Neural progenitor cell (in vitro differentiated cells): ENCODE data around the gene CITED4. TPM values are rescaled to one million over a fixed set of nuclear protein-coding genes. Genes with fewer than 3 reads are reported as not detected.

Experiments used
- DNase-seq: peaks from one replicate; pipeline ENCODE4 v3.0.0-alpha.2; 2016; ENCODE audit warnings: low spot score
- H2AFZ ChIP-seq: fragments of 200-600 bp; sonication (generic); replicated peaks from 2 replicates; pipeline ENCODE4 v1.6.1; 2016; ENCODE audit warnings: antibody characterized with exemption
- H3F3A ChIP-seq: fragments of 200-600 bp; sonication (generic); 2 replicates; pipeline ENCODE4 v1.6.1; 2016; ENCODE audit warnings: antibody characterized with exemption, low read depth
- H3K27ac ChIP-seq: fragments of 200-600 bp; sonication (generic); 2 replicates; pipeline ENCODE4 v1.5.1; 2016; ENCODE audit warnings: mild to moderate bottlenecking
- H3K27me3 ChIP-seq: fragments of 200-600 bp; sonication (generic); 2 replicates; pipeline ENCODE4 v1.6.1; 2016; ENCODE audit warnings: mild to moderate bottlenecking, moderate library complexity
- H3K36me3 ChIP-seq: fragments of 200-600 bp; sonication (generic); 2 replicates; pipeline ENCODE4 v1.5.1; 2016
- H3K4me1 ChIP-seq: fragments of 200-600 bp; sonication (generic); 2 replicates; pipeline ENCODE4 v1.6.1; 2016; ENCODE audit warnings: mixed run types
- H3K4me2 ChIP-seq: fragments of 200-600 bp; sonication (generic); 2 replicates; pipeline ENCODE4 v1.6.1; 2016
- H3K4me3 ChIP-seq: fragments of 200-600 bp; sonication (generic); 2 replicates; pipeline ENCODE4 v1.5.1; 2016
- H3K79me2 ChIP-seq: fragments of 200-600 bp; sonication (generic); 2 replicates; pipeline ENCODE4 v1.6.1; 2016; ENCODE audit warnings: low read depth
- H3K9ac ChIP-seq: fragments of 200-600 bp; sonication (generic); 2 replicates; pipeline ENCODE4 v1.6.1; 2016
- H3K9me3 ChIP-seq: fragments of 200-600 bp; sonication (generic); 2 replicates; pipeline ENCODE4 v1.5.1; 2016; ENCODE audit warnings: low read depth
- H4K20me1 ChIP-seq: fragments of 200-600 bp; sonication (generic); 2 replicates; pipeline ENCODE4 v1.6.1; 2016; ENCODE audit warnings: low read depth
- H3K27ac Mint-ChIP-seq: 3 replicates; pipeline ENCODE4 v1.8.0; 2021; ENCODE audit warnings: mixed read lengths
- H3K27me3 Mint-ChIP-seq: 2 replicates; pipeline ENCODE4 v1.8.0; 2022; ENCODE audit warnings: low read depth, mild to moderate bottlenecking, inconsistent platforms, moderate library complexity, mixed read lengths; ENCODE audit not compliant: insufficient read depth
- H3K36me3 Mint-ChIP-seq: 3 replicates; pipeline ENCODE4 v1.8.0; 2021; ENCODE audit warnings: mixed read lengths
- H3K4me1 Mint-ChIP-seq: 3 replicates; pipeline ENCODE4 v1.8.0; 2021; ENCODE audit warnings: mixed read lengths
- H3K4me3 Mint-ChIP-seq: 3 replicates; pipeline ENCODE4 v1.8.0; 2021; ENCODE audit warnings: mild to moderate bottlenecking, moderate library complexity, mixed read lengths
- H3K9me3 Mint-ChIP-seq: 3 replicates; pipeline ENCODE4 v1.8.0; 2020; ENCODE audit warnings: mixed read lengths
- CTCF ChIP-seq: fragments of 200-600 bp; sonication (generic); IDR thresholded peaks from 2 replicates; pipeline ENCODE4 v1.5.1; 2017; ENCODE audit warnings: antibody characterized with exemption, mild to moderate bottlenecking
- EZH2 ChIP-seq: fragments of 200-600 bp; sonication (generic); IDR thresholded peaks from 2 replicates; pipeline ENCODE4 v1.6.1; 2017; ENCODE audit warnings: antibody characterized with exemption, mild to moderate bottlenecking, moderate library complexity
- EZH2phosphoT487 ChIP-seq: fragments of 200-600 bp; sonication (generic); IDR thresholded peaks from 2 replicates; pipeline ENCODE4 v1.6.1; 2017; ENCODE audit warnings: antibody characterized with exemption
- total RNA-seq: library from RNA; depleted of rRNA; stranded (reverse); fragments of >200 nt; gene quantifications from 2 replicates; pipeline ENCODE4 v1.2.3, GENCODE V29; 2015; ENCODE audit warnings: low replicate concordance

The CITED4 gene
- total RNA-seq, 1 donor from 2014 or later: 0.77 TPM

- no peak overlapping the region for H3K4me3 ChIP-seq
- no peak for DNase-seq
- H3K27me3 Mint-ChIP-seq: peaks cover 11% of the 10 kb centered on the region
- no peaks in the 10 kb centered on the region for H3K4me1 Mint-ChIP-seq
- no peaks in the 10 kb centered on the region for H3F3A ChIP-seq
- peaks cover 30% of the 10 kb centered on the region for H3K9me3 Mint-ChIP-seq
- no peaks in the 10 kb centered on the region for H3K36me3 Mint-ChIP-seq
- H3K36me3 ChIP-seq: no peaks in the 10 kb centered on the region
- H3K9me3 ChIP-seq: no peaks in the 10 kb centered on the region
- H3K79me2 ChIP-seq: no peaks in the 10 kb centered on the region
- no peaks in the 10 kb centered on the region for H3K27me3 ChIP-seq
- H3K27ac Mint-ChIP-seq: no peak overlapping the region
- H3K4me2 ChIP-seq: no peak overlapping the region
- TF ChIP-seq CTCF: no peak
- no peak overlapping the region for H3K4me3 Mint-ChIP-seq
- no peak overlapping the region for H2AFZ ChIP-seq
- no peak overlapping the region for H3K9ac ChIP-seq
- no peaks in the 10 kb centered on the region for H4K20me1 ChIP-seq
- H3K27ac ChIP-seq: no peak overlapping the region
- no peaks in the 10 kb centered on the region for H3K4me1 ChIP-seq
Observed at GRCh38 chr1:40893946-40894345, 31.8 kb upstream of the CITED4 start.

- Histone ChIP-seq H3K4me3 (no peak overlapping the region), H4K20me1 (no peaks in the 10 kb centered on the region), H3K4me1 (no peaks in the 10 kb centered on the region), H3F3A (no peaks in the 10 kb centered on the region), H3K79me2 (no peaks in the 10 kb centered on the region), H3K9me3 (no peaks in the 10 kb centered on the region), H3K4me2 (no peak overlapping the region), H3K27me3 (no peaks in the 10 kb centered on the region), H3K27ac (no peak overlapping the region), H2AFZ (no peak overlapping the region), H3K36me3 (no peaks in the 10 kb centered on the region), H3K9ac (no peak overlapping the region)
- peaks cover 30% of the 10 kb centered on the region for H3K9me3 Mint-ChIP-seq
- peaks cover 11% of the 10 kb centered on the region for H3K27me3 Mint-ChIP-seq
- TF ChIP-seq CTCF (no peak), EZH2phosphoT487 (no peak), EZH2 (no peak)
- H3K4me3 Mint-ChIP-seq: no peak overlapping the region
- no peak for DNase-seq
- H3K4me1 Mint-ChIP-seq: no peaks in the 10 kb centered on the region
- no peak overlapping the region for H3K27ac Mint-ChIP-seq
- no peaks in the 10 kb centered on the region for H3K36me3 Mint-ChIP-seq
Observed at GRCh38 chr1:40892354-40892753, 30.2 kb upstream of the CITED4 start.

GRCh38 chr1:40890771-40891170, 28.6 kb upstream of the CITED4 start:
- H3K27me3 Mint-ChIP-seq: peaks cover 9% of the 10 kb centered on the region
- DNase-seq: no peak
- Histone ChIP-seq H3K79me2 (no peaks in the 10 kb centered on the region), H3K9me3 (no peaks in the 10 kb centered on the region), H3K36me3 (no peaks in the 10 kb centered on the region), H3K9ac (no peak overlapping the region), H3K27ac (no peak overlapping the region), H2AFZ (no peak overlapping the region), H3K4me3 (no peak overlapping the region), H3K4me1 (no peaks in the 10 kb centered on the region), H3K27me3 (no peaks in the 10 kb centered on the region), H3K4me2 (no peak overlapping the region), H4K20me1 (no peaks in the 10 kb centered on the region), H3F3A (no peaks in the 10 kb centered on the region)
- H3K9me3 Mint-ChIP-seq: peaks cover 30% of the 10 kb centered on the region
- TF ChIP-seq EZH2phosphoT487 (no peak), EZH2 (no peak), CTCF (no peak)
- no peak overlapping the region for H3K27ac Mint-ChIP-seq
- no peak overlapping the region for H3K4me3 Mint-ChIP-seq
- H3K4me1 Mint-ChIP-seq: no peaks in the 10 kb centered on the region
- no peaks in the 10 kb centered on the region for H3K36me3 Mint-ChIP-seq

GRCh38 chr1:40887652-40888051, 25.5 kb upstream of the CITED4 start:
- Histone ChIP-seq H3K4me3 (no peak overlapping the region), H3F3A (no peaks in the 10 kb centered on the region), H3K27me3 (peaks cover 20% of the 10 kb centered on the region), H3K4me1 (no peaks in the 10 kb centered on the region), H3K9me3 (no peaks in the 10 kb centered on the region), H3K27ac (no peak overlapping the region), H3K36me3 (no peaks in the 10 kb centered on the region), H3K4me2 (no peak overlapping the region), H3K9ac (no peak overlapping the region), H3K79me2 (no peaks in the 10 kb centered on the region), H2AFZ (no peak overlapping the region), H4K20me1 (no peaks in the 10 kb centered on the region)
- Mint-ChIP-seq H3K4me1 (no peaks in the 10 kb centered on the region), H3K27me3 (peaks cover 13% of the 10 kb centered on the region), H3K4me3 (no peak overlapping the region), H3K27ac (no peak overlapping the region), H3K36me3 (no peaks in the 10 kb centered on the region), H3K9me3 (peaks cover 5% of the 10 kb centered on the region)
- no peak for TF ChIP-seq EZH2
- no peak for TF ChIP-seq CTCF
- TF ChIP-seq EZH2phosphoT487: no peak
- no peak for DNase-seq
